ENCODE results near the gene POLK. TPM values are rescaled to one million over a fixed set of nuclear protein-coding genes. Genes with fewer than 3 reads are reported as not detected.

The POLK gene
- total and polyA plus RNA-seq, 2 of the 13 experiments (the other 11 are each of a cell fraction or from before 2014, with no cell fraction given) = 8.6 to 11.7 TPM

DNA sequence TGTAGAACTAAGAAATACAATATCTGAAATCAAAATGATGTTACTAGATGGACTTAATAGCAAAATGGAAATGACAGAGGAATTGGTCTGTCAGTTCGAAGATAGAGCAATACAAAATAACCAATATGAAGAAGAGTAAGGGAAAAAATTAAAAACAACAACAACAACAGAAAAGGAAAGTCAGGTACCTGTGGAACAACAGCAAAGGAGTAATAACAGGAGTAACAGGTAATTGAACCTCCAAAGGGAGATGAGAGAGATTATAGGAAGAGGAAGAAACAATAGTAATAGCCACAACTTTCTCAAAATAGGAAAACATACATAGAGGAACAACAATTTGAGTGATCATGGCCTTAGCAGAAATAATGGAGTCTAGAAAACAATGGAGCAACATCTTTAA is 13.7 kb downstream of the POLK start:
- H3K27ac ChIP-seq (ENCODE audit: extremely low read length, insufficient read depth, low read length) = no peak overlapping the region
- no peak overlapping the region for H3K4me2 ChIP-seq (ENCODE audit: low read depth, low read length)
- no peak for DNase-seq (ENCODE audit: low spot score)
- in situ Hi-C loops (cut with HindIII; ENCODE audit: extremely low pct_ligation_motif_present, low pct_unique_long_range_greater_than_20kb) (no loop called here), intact Hi-C loops (cut with micrococcal nuclease; ENCODE audit: unreplicated experiment) (loop anchor here (10.0 kb wide), 1 partner anchor 291 kb away; the partner anchor contains the start of gene ANKRD31)
- H3K79me2 ChIP-seq (ENCODE audit: insufficient read depth, low read length) = peaks cover 19% of the 10 kb centered on the region
- H3K9ac ChIP-seq (ENCODE audit: insufficient read depth, low read depth, low read length) = no peak overlapping the region
- peaks cover 38% of the 10 kb centered on the region for H4K20me1 ChIP-seq (ENCODE audit: insufficient read depth, low read length)
- H3K9me3 ChIP-seq (ENCODE audit: low read length) = peaks cover 15% of the 10 kb centered on the region; the same call in 1 of the 2 replicates
- H3K36me3 ChIP-seq (replicated peaks in 1 of 2; ENCODE audit: control insufficient read depth in 1 of 2, insufficient read depth in 2 of 2, low read length in 2 of 2) = no peaks in the 10 kb centered on the region
- H3K4me3 ChIP-seq (replicated peaks in 1 of 3; ENCODE audit: insufficient read depth in 1 of 3, low read depth in 2 of 3, low read length in 3 of 3) = no peak overlapping the region
- ATAC-seq = no peak
- ChIA-PET POLR2A (no interaction called here), CTCF (ENCODE audit: low intra/inter-chr PET ratio, low total read pairs) (no interaction called here)
- no peak for TF ChIP-seq ZNF660 (CRISPR knock-in tag; IDR thresholded peaks at IDR 0.05; ENCODE audit: borderline replicate concordance, low read depth)
- H3K27me3 ChIP-seq (ENCODE audit: control insufficient read depth in 1 of 2, insufficient read depth in 2 of 2, low read length in 2 of 2) = no peaks in the 10 kb centered on the region
- BruUV-seq (replicated peaks) = no TSS peak
- no peak overlapping the region for H2AFZ ChIP-seq (ENCODE audit: low read length)
- H3K4me1 ChIP-seq (ENCODE audit: insufficient read depth, low read length) = peaks cover 8% of the 10 kb centered on the region
- FAIRE-seq = no peak
- 100% methylated on average over 1 of the region's 1 CpG for WGBS (ENCODE audit: low lambda C conversion rate)

DNA sequence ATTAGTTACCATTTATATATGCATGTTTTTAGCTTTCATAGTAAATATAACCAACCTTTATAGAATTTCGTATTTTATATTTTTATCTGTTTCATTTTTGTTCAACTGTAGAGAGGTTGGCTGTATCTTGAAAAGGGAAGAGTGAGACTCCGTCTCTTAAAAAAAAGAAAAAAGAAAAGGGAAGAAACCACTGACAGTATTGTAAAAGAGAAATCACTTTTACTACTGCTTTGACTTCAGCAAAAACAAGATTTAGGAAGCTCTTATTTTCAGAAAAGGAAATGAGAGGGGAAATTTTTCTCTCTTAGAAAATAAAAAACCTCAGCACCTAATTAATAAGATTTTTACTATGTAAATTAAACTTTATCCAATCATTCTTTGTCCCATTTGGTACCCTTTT is 14.4 kb downstream of the POLK start:
- Histone ChIP-seq H3K9me3 (ENCODE audit: low read length) (peaks cover 8% of the 10 kb centered on the region; the same call in 1 of the 2 replicates), H3K4me2 (ENCODE audit: low read depth, low read length) (no peak overlapping the region), H3K36me3 (replicated peaks in 1 of 2; ENCODE audit: control insufficient read depth in 1 of 2, insufficient read depth in 2 of 2, low read length in 2 of 2) (no peaks in the 10 kb centered on the region), H3K27ac (ENCODE audit: extremely low read length, insufficient read depth, low read length) (no peak overlapping the region), H4K20me1 (ENCODE audit: insufficient read depth, low read length) (peaks cover 34% of the 10 kb centered on the region), H3K9ac (ENCODE audit: insufficient read depth, low read depth, low read length) (no peak overlapping the region), H3K4me1 (ENCODE audit: insufficient read depth, low read length) (peaks cover 8% of the 10 kb centered on the region), H2AFZ (ENCODE audit: low read length) (no peak overlapping the region), H3K79me2 (ENCODE audit: insufficient read depth, low read length) (peaks cover 14% of the 10 kb centered on the region), H3K27me3 (ENCODE audit: control insufficient read depth in 1 of 2, insufficient read depth in 2 of 2, low read length in 2 of 2) (no peaks in the 10 kb centered on the region), H3K4me3 (replicated peaks in 1 of 3; ENCODE audit: insufficient read depth in 1 of 3, low read depth in 2 of 3, low read length in 3 of 3) (no peak overlapping the region)
- in situ Hi-C loops (cut with HindIII; ENCODE audit: extremely low pct_ligation_motif_present, low pct_unique_long_range_greater_than_20kb) (no loop called here), intact Hi-C loops (cut with micrococcal nuclease; ENCODE audit: unreplicated experiment) (loop anchor here (10.0 kb wide), 1 partner anchor 291 kb away; the partner anchor contains the start of gene ANKRD31)
- FAIRE-seq = no peak
- ChIA-PET CTCF (ENCODE audit: low intra/inter-chr PET ratio, low total read pairs) (no interaction called here), POLR2A (no interaction called here)
- 94% methylated on average over 2 of the region's 2 CpGs for WGBS (ENCODE audit: low lambda C conversion rate)
- no peak for ATAC-seq
- DNase-seq (ENCODE audit: low spot score) = no peak
- no TSS peak for BruUV-seq (replicated peaks)
- TF ChIP-seq HOXA9 (CRISPR knock-in tag; IDR thresholded peaks at IDR 0.05; ENCODE audit: borderline replicate concordance) = no peak
- TF ChIP-seq, protein P1, sequence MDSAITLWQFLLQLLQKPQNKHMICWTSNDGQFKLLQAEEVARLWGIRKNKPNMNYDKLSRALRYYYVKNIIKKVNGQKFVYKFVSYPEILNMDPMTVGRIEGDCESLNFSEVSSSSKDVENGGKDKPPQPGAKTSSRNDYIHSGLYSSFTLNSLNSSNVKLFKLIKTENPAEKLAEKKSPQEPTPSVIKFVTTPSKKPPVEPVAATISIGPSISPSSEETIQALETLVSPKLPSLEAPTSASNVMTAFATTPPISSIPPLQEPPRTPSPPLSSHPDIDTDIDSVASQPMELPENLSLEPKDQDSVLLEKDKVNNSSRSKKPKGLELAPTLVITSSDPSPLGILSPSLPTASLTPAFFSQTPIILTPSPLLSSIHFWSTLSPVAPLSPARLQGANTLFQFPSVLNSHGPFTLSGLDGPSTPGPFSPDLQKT (CRISPR knock-in tag; IDR thresholded peaks at IDR 0.05; ENCODE audit: borderline replicate concordance) = no peak
- no peak for TF ChIP-seq HNRNPH1 (optimal IDR thresholded peaks at IDR 0.05; ENCODE audit: low read depth, low read length)
- no peak for TF ChIP-seq ZFYVE20 (CRISPR knock-in tag; IDR thresholded peaks at IDR 0.05; ENCODE audit: borderline replicate concordance, low read depth)
- TF ChIP-seq ZBTB44 (CRISPR knock-in tag; IDR thresholded peaks at IDR 0.05) = no peak
- TF ChIP-seq ZNF891 (CRISPR knock-in tag; IDR thresholded peaks at IDR 0.05) = no peak
- TF ChIP-seq, protein P2, sequence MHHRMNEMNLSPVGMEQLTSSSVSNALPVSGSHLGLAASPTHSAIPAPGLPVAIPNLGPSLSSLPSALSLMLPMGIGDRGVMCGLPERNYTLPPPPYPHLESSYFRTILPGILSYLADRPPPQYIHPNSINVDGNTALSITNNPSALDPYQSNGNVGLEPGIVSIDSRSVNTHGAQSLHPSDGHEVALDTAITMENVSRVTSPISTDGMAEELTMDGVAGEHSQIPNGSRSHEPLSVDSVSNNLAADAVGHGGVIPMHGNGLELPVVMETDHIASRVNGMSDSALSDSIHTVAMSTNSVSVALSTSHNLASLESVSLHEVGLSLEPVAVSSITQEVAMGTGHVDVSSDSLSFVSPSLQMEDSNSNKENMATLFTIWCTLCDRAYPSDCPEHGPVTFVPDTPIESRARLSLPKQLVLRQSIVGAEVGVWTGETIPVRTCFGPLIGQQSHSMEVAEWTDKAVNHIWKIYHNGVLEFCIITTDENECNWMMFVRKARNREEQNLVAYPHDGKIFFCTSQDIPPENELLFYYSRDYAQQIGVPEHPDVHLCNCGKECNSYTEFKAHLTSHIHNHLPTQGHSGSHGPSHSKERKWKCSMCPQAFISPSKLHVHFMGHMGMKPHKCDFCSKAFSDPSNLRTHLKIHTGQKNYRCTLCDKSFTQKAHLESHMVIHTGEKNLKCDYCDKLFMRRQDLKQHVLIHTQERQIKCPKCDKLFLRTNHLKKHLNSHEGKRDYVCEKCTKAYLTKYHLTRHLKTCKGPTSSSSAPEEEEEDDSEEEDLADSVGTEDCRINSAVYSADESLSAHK (CRISPR knock-in tag; IDR thresholded peaks at IDR 0.05; ENCODE audit: borderline replicate concordance) = no peak
- TF ChIP-seq ZMAT3 (CRISPR knock-in tag; conservative IDR thresholded peaks at IDR 0.05) = no peak
- no peak for TF ChIP-seq ZNF772 (CRISPR knock-in tag; IDR thresholded peaks at IDR 0.05)
- TF ChIP-seq ARID2 (CRISPR knock-in tag; IDR thresholded peaks at IDR 0.05; ENCODE audit: borderline replicate concordance) = no peak
